Measurements from ENCODE around the gene JAGN1. TPM values are rescaled to one million over a fixed set of nuclear protein-coding genes. Genes with fewer than 3 reads are reported as not detected.
"Not testable (repeated sequence)": the region's sequence is repeated elsewhere in the genome, so short reads cannot be mapped to it uniquely, and the experiment has no call there.

JAGN1 gene
- total RNA-seq, 1 donor from 2014 or later: 35.0 TPM

DNA sequence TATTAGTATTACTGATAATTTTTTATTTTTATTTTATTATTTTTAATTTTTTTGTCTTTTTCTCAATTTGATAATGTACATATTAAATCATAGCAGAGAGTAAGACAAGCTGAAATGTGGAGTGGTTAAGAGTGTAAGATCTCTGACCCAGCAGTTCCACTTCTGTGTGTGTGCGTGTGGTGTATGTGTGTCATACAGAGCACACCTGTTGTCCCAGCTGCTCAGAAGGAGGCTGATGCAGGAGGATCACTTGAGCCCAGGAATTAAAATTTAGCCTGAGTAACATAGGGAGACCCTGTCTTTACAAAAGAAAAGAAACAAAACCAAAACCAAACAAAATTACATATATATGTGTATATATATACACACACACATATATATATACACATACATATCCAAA is 9.0 kb upstream of the JAGN1 start:
- H3K27ac ChIP-seq (ENCODE audit: low read depth, low read length): no peak overlapping the region

DNA sequence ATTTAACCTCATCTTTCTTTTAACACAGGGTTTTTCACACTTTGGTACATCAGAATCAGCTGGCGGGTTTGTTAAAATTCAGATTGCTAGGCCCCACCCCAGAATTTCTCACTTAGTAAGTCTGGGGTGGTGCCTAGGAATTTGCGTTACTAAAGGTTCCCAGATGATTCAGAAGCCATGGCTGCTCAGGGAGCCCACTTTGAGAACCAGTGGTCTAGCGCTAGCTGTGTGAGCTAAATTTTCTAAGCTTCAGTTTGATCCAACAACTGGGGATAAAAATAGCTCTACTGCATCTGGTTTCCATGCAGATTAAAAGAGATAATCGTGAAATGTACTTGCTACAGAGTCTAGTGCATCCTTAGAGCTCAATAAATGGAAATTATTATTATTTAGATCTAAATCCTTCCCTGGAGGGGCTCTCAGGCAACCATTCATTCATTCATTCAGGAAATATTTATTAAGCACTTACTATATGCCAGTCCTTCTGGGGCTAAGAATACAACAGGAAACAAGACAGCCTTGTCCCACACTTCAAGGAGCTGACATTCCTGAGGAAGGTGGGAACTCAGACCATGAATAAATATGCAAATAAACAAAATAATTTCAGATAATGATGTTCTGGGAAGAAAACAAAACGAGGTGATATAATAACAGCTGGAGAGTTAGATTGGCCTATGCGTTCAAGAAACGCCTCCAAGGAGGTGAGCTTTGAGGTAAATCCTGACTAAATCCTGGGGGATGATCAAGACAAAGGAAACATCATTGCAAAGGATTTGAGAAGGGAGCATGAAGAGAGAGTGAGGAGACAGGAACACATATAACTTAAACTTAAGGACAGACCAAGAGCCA is 6.5 kb upstream of the JAGN1 start:
- Histone ChIP-seq H3K27me3 (ENCODE audit: control insufficient read depth in 3 of 3, insufficient read depth in 3 of 3, low read length in 3 of 3) (no peaks in the 10 kb centered on the region), H3K9me3 (ENCODE audit: control insufficient read depth in 3 of 3, low read length in 3 of 3) (no peaks in the 10 kb centered on the region), H3K9ac (ENCODE audit: low read depth in 1 of 3, low read length in 3 of 3) (no peak overlapping the region), H3K4me3 (ENCODE audit: low read length in 3 of 3) (no peak overlapping the region), H3K4me1 (ENCODE audit: control insufficient read depth in 3 of 3, insufficient read depth in 3 of 3, low read length in 3 of 3) (no peaks in the 10 kb centered on the region), H3K36me3 (ENCODE audit: control insufficient read depth in 3 of 3, insufficient read depth in 3 of 3, low read length in 3 of 3) (no peaks in the 10 kb centered on the region), H3K27ac (ENCODE audit: low read depth, low read length) (no peak overlapping the region)

More for the DNA sequence above, 9.0 kb upstream of the JAGN1 start:
- Histone ChIP-seq H3K4me1 (ENCODE audit: control insufficient read depth in 3 of 3, insufficient read depth in 3 of 3, low read length in 3 of 3) (no peaks in the 10 kb centered on the region), H3K4me3 (ENCODE audit: low read length in 3 of 3) (no peak overlapping the region), H3K9ac (ENCODE audit: low read depth in 1 of 3, low read length in 3 of 3) (no peak overlapping the region), H3K27me3 (ENCODE audit: control insufficient read depth in 3 of 3, insufficient read depth in 3 of 3, low read length in 3 of 3) (no peaks in the 10 kb centered on the region), H3K9me3 (ENCODE audit: control insufficient read depth in 3 of 3, low read length in 3 of 3) (no peaks in the 10 kb centered on the region), H3K36me3 (ENCODE audit: control insufficient read depth in 3 of 3, insufficient read depth in 3 of 3, low read length in 3 of 3) (no peaks in the 10 kb centered on the region)

DNA sequence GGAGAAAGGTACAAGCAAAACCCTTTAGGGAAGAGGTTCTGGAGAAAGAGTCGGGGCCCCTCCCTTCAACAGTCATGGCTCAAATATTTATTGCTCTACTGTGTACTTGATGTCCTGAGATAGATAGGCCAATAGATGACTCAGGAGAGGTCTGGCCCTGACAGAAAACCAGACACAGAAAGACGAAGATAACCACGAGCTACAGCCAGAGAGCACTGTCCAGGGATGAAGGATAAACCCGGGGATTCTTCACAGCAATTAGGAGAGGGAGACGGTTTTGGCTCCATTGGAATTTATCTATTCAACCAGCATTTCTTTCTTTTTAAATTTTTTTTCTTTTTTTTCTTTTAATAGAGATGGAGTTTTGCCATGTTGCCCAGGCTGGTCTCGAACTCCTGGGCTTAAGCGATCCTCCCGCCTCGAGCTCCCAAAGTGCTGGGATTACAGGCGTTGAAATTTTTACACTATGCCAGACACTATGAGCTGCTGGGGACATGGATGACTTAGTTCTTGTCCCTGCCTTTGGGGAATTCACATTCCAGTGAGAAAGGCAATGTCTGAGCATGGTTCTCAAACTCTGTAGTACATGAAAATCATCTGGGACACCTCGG is 5.8 kb upstream of the JAGN1 start:
- H3K36me3 ChIP-seq (ENCODE audit: control insufficient read depth in 3 of 3, insufficient read depth in 3 of 3, low read length in 3 of 3): no peaks in the 10 kb centered on the region
- H3K4me3 ChIP-seq (ENCODE audit: low read length in 3 of 3): no peak overlapping the region
- H3K4me1 ChIP-seq (ENCODE audit: control insufficient read depth in 3 of 3, insufficient read depth in 3 of 3, low read length in 3 of 3): no peaks in the 10 kb centered on the region
- H3K27ac ChIP-seq (ENCODE audit: low read depth, low read length): no peak overlapping the region
- no peaks in the 10 kb centered on the region for H3K27me3 ChIP-seq (ENCODE audit: control insufficient read depth in 3 of 3, insufficient read depth in 3 of 3, low read length in 3 of 3)
- H3K9ac ChIP-seq (ENCODE audit: low read depth in 1 of 3, low read length in 3 of 3): no peak overlapping the region
- H3K9me3 ChIP-seq (ENCODE audit: control insufficient read depth in 3 of 3, low read length in 3 of 3): no peaks in the 10 kb centered on the region

DNA sequence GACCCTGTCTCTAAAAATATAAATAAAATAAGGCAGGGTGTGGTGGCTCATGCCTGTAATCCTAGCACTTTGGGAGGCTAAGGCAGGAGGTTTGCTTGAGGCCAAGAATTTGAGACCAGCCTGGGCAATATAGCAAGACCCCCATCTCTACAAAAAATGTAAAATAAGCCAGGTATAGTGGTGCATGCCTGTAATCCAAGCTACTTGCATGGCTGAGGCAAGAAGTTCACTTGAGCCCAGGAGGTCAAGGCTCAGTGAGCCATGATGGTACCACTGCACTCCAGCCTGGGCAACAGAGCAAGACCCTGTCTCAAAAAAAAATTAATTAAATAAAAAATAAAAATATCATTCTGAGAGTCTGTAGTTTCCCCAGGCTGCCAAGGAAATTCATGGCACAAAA is 4.1 kb upstream of the JAGN1 start:
- no peaks in the 10 kb centered on the region for H3K9me3 ChIP-seq (ENCODE audit: control insufficient read depth in 3 of 3, low read length in 3 of 3)

DNA sequence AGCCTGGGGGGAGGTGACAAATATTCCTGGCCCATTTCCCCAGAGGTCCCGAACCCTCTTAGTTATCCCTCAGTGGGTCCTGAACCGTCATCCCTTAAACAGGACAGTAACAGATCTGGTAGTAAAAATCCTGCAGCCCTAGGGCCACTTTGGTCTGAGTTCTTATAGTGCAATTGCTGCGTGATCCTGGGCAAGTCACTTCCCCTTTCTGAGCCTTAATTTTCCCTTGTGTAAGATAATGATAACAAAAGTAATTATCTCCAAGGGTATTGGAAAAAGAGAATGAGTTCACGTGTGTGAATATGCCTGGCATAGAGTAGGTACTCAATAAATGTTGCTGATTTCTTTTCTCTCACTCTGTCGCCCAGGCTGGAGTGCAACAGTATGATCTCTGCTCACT is 2.9 kb upstream of the JAGN1 start:
- peaks cover 0 to 2% (median 0%) of the 10 kb centered on the region in 3 donors for H3K36me3 ChIP-seq (ENCODE audit: control insufficient read depth in 3 of 3, insufficient read depth in 3 of 3, low read length in 3 of 3)
- no peaks in the 10 kb centered on the region for H3K27me3 ChIP-seq (ENCODE audit: control insufficient read depth in 3 of 3, insufficient read depth in 3 of 3, low read length in 3 of 3)
- no peak overlapping the region for H3K4me3 ChIP-seq (ENCODE audit: low read length in 3 of 3)
- no peaks in the 10 kb centered on the region for H3K9me3 ChIP-seq (ENCODE audit: control insufficient read depth in 3 of 3, low read length in 3 of 3)
- H3K9ac ChIP-seq (ENCODE audit: low read depth in 1 of 3, low read length in 3 of 3): no peak overlapping the region
- no peak overlapping the region for H3K27ac ChIP-seq (ENCODE audit: low read depth, low read length)
- peaks cover 2 to 3% (median 3%) of the 10 kb centered on the region in 3 donors for H3K4me1 ChIP-seq (ENCODE audit: control insufficient read depth in 3 of 3, insufficient read depth in 3 of 3, low read length in 3 of 3)

More for the DNA sequence above, 4.1 kb upstream of the JAGN1 start:
- Histone ChIP-seq H3K27me3 (ENCODE audit: control insufficient read depth in 3 of 3, insufficient read depth in 3 of 3, low read length in 3 of 3) (no peaks in the 10 kb centered on the region), H3K27ac (ENCODE audit: low read depth, low read length) (no peak overlapping the region), H3K36me3 (ENCODE audit: control insufficient read depth in 3 of 3, insufficient read depth in 3 of 3, low read length in 3 of 3) (no peaks in the 10 kb centered on the region), H3K4me1 (ENCODE audit: control insufficient read depth in 3 of 3, insufficient read depth in 3 of 3, low read length in 3 of 3) (peaks cover 0 to 3% (median 3%) of the 10 kb centered on the region in 3 donors), H3K4me3 (ENCODE audit: low read length in 3 of 3) (no peak overlapping the region), H3K9ac (ENCODE audit: low read depth in 1 of 3, low read length in 3 of 3) (no peak overlapping the region)

DNA sequence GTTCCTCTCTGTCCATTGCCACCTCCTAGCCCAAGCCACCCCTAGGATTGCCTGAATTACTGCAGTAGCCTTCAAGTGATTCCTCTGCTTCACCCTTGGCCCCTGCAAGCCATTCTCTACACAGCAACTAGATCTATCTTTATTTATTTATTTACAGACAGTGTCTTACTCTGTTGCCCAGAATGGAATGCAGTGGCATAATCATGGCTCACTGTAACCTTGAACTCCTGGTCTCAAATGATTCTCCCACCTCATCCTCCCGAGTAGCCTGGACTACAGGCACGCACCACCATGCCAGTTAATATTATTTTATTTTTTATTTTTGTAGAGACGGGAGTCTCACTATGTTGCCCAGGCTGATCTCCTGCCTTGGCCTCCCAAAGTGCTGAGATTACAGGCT is 1.9 kb upstream of the JAGN1 start:
- Histone ChIP-seq H3K4me1 (ENCODE audit: control insufficient read depth in 3 of 3, insufficient read depth in 3 of 3, low read length in 3 of 3) (peaks cover 3 to 7% (median 3%) of the 10 kb centered on the region in 3 donors), H3K27ac (ENCODE audit: low read depth, low read length) (no peak overlapping the region), H3K9ac (ENCODE audit: low read depth in 1 of 3, low read length in 3 of 3) (no peak overlapping the region), H3K9me3 (ENCODE audit: control insufficient read depth in 3 of 3, low read length in 3 of 3) (no peaks in the 10 kb centered on the region), H3K4me3 (ENCODE audit: low read length in 3 of 3) (no peak overlapping the region), H3K27me3 (ENCODE audit: control insufficient read depth in 3 of 3, insufficient read depth in 3 of 3, low read length in 3 of 3) (no peaks in the 10 kb centered on the region), H3K36me3 (ENCODE audit: control insufficient read depth in 3 of 3, insufficient read depth in 3 of 3, low read length in 3 of 3) (peaks cover 6 to 10% (median 8%) of the 10 kb centered on the region in 3 donors)

DNA sequence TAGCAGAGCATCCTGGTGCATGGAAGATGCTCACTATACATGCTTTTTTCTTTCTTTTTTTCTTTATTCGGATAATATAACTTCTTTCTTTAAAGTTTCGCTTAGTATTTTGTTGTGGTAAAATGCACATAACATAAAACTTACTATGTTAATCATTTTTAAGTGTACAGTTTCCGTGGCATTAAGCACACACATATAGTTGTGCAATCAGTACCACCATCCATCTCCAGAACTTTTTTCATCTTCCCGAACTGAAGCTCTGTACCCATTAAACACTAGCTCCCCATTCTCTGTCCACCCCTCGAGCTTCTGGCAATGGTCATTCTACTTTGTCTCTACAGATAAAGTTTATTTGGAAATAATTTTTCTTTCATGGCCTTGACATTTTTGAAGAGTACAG is 1.0 kb upstream of the JAGN1 start:
- Histone ChIP-seq H3K4me1 (ENCODE audit: control insufficient read depth in 3 of 3, insufficient read depth in 3 of 3, low read length in 3 of 3) (peaks cover 3 to 7% (median 3%) of the 10 kb centered on the region in 3 donors), H3K27me3 (ENCODE audit: control insufficient read depth in 3 of 3, insufficient read depth in 3 of 3, low read length in 3 of 3) (no peaks in the 10 kb centered on the region), H3K27ac (ENCODE audit: low read depth, low read length) (no peak overlapping the region), H3K4me3 (ENCODE audit: low read length in 3 of 3) (no peak overlapping the region), H3K9me3 (ENCODE audit: control insufficient read depth in 3 of 3, low read length in 3 of 3) (no peaks in the 10 kb centered on the region), H3K9ac (ENCODE audit: low read depth in 1 of 3, low read length in 3 of 3) (peak overlapping the region in 1 of 3 donors; percentile 40), H3K36me3 (ENCODE audit: control insufficient read depth in 3 of 3, insufficient read depth in 3 of 3, low read length in 3 of 3) (peaks cover 6 to 13% (median 8%) of the 10 kb centered on the region in 3 donors)

DNA sequence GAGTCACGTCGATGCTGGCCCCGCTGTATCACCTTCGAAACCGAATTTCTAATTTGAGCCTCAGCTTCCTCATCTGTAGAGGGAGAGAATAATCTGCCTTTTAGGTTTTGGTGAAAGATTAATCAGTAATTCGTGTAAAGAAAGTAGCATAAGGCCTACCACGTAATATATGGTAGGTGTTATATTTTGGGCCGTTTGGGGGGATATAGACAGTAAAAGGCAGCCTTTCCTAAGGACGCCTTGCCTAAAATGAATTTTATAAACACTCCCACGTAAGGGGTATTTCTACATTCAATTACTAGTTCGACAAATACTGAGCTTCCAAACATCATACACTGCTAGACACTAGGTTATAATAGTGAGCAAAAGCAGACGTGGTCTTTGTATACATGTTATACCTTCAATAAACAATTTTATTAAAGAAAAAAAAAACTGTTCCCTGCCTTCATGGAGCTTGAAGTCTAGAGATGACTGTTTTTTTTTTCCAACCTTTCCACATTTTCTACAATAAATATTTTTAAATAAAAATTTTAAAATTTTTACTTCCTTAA is 737 bp downstream of the JAGN1 start:
- Histone ChIP-seq H3K9ac (ENCODE audit: low read depth in 1 of 3, low read length in 3 of 3) (peak overlapping the region; percentile 91 to 100 (median 99)), H3K9me3 (ENCODE audit: control insufficient read depth in 3 of 3, low read length in 3 of 3) (no peaks in the 10 kb centered on the region), H3K36me3 (ENCODE audit: control insufficient read depth in 3 of 3, insufficient read depth in 3 of 3, low read length in 3 of 3) (peaks cover 6 to 17% (median 8%) of the 10 kb centered on the region in 3 donors), H3K4me1 (ENCODE audit: control insufficient read depth in 3 of 3, insufficient read depth in 3 of 3, low read length in 3 of 3) (peaks cover 3 to 7% (median 3%) of the 10 kb centered on the region in 3 donors), H3K27ac (ENCODE audit: low read depth, low read length) (peak overlapping the region; percentile 90), H3K27me3 (ENCODE audit: control insufficient read depth in 3 of 3, insufficient read depth in 3 of 3, low read length in 3 of 3) (no peaks in the 10 kb centered on the region), H3K4me3 (ENCODE audit: low read length in 3 of 3) (peak overlapping the region; percentile 78 to 96 (median 93))

DNA sequence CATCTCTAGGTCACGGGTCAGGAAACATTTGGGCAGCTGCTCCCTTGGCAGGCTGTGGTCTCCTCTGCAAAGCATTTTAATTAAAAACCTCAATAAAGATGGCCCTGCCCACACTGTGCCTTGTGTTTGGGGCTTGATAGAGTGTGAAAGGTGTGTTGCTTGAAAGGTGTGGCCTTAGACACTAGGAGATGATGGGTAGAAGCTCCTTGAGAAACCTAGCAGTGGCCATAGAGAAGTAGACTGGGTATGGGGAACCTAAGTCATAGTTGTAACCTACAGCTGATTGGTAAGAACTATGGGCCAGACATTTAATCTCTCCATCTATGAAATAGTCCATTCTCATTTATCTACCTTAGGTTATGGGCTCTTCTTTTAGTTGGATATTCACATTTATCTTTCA is 3.3 kb downstream of the JAGN1 start:
- H3K27ac ChIP-seq (ENCODE audit: low read depth, low read length): no peak overlapping the region
- no peaks in the 10 kb centered on the region for H3K27me3 ChIP-seq (ENCODE audit: control insufficient read depth in 3 of 3, insufficient read depth in 3 of 3, low read length in 3 of 3)
- no peak overlapping the region for H3K4me3 ChIP-seq (ENCODE audit: low read length in 3 of 3)
- no peak overlapping the region for H3K9ac ChIP-seq (ENCODE audit: low read depth in 1 of 3, low read length in 3 of 3)
- H3K36me3 ChIP-seq (ENCODE audit: control insufficient read depth in 3 of 3, insufficient read depth in 3 of 3, low read length in 3 of 3): peaks cover 6 to 17% (median 8%) of the 10 kb centered on the region in 3 donors
- no peaks in the 10 kb centered on the region for H3K9me3 ChIP-seq (ENCODE audit: control insufficient read depth in 3 of 3, low read length in 3 of 3)
- H3K4me1 ChIP-seq (ENCODE audit: control insufficient read depth in 3 of 3, insufficient read depth in 3 of 3, low read length in 3 of 3): peaks cover 3 to 16% (median 3%) of the 10 kb centered on the region in 3 donors

DNA sequence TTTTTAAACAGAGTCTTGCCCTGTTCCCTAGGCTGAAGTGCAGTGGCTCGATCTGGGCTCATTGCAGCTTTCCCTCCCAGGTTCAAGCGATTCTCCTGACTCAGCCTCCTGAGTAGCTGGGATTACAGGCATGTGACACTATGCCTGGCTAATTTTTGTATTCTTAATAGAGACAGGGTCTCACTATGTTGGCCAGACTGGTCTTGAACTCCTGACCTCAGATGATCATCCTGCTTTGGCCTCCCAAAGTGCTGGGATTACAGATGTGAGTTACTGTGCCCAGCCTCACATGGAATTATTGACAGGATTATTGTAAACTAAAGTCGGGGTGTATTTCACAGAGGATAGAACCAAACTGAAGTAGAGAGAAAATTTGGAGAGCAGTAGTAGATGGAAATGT is 5.3 kb downstream of the JAGN1 start:
- H3K4me1 ChIP-seq (ENCODE audit: control insufficient read depth in 3 of 3, insufficient read depth in 3 of 3, low read length in 3 of 3): peaks cover 3 to 16% (median 3%) of the 10 kb centered on the region in 3 donors
- H3K9me3 ChIP-seq (ENCODE audit: control insufficient read depth in 3 of 3, low read length in 3 of 3); H3K27me3 ChIP-seq (ENCODE audit: control insufficient read depth in 3 of 3, insufficient read depth in 3 of 3, low read length in 3 of 3); H3K4me3 ChIP-seq (ENCODE audit: low read length in 3 of 3); H3K9ac ChIP-seq (ENCODE audit: low read depth in 1 of 3, low read length in 3 of 3); H3K27ac ChIP-seq (ENCODE audit: low read depth, low read length): not testable (repeated sequence)
- H3K36me3 ChIP-seq (ENCODE audit: control insufficient read depth in 3 of 3, insufficient read depth in 3 of 3, low read length in 3 of 3): peaks cover 6 to 17% (median 8%) of the 10 kb centered on the region in 3 donors

Measured in skeletal muscle tissue (tissue), 4 donors.